WTC11 (cell line): ENCODE results near the gene TRPM4. TPM values are rescaled to one million over a fixed set of nuclear protein-coding genes. Genes with fewer than 3 reads are reported as not detected.
A peak's percentile ranks its signal among the peaks of the same experiment; 100 is the strongest.

ENCODE experiments used
- ATAC-seq: fragments of 200-7000 bp; cut with Tn5 transposase; 2 replicates; pipeline ENCODE4 v1.10.0; 2021; ENCODE audit warnings: mild to moderate bottlenecking, moderate library complexity
- CTCF ChIA-PET: fragments of 300-600 bp; sonication (Branson Sonifier 250); formaldehyde crosslinking; loops from one replicate; lab custom pipeline; 2021; ENCODE audit warnings: antibody characterized with exemption; lab: Charles Lee
- POLR2A ChIA-PET: fragments of 350-600 bp; sonication (Branson Sonifier 250); formaldehyde crosslinking; loops from one replicate; lab custom pipeline; 2021; ENCODE audit warnings: antibody characterized with exemption; lab: Charles Lee
- DNase-seq: peaks from one replicate; pipeline ENCODE4 v3.0.0; 2021; ENCODE audit warnings: low spot score
- H3K27ac Mint-ChIP-seq: 2 replicates; pipeline ENCODE4 v1.8.0; 2021; ENCODE audit warnings: mixed read lengths
- H3K27me3 Mint-ChIP-seq: 2 replicates; pipeline ENCODE4 v1.8.0; 2021; ENCODE audit warnings: low read depth, mild to moderate bottlenecking, moderate library complexity, mixed read lengths
- H3K36me3 Mint-ChIP-seq: 2 replicates; pipeline ENCODE4 v1.8.0; 2021; ENCODE audit warnings: mixed read lengths
- H3K4me1 Mint-ChIP-seq: 2 replicates; pipeline ENCODE4 v1.8.0; 2022; ENCODE audit warnings: mixed read lengths
- H3K4me3 Mint-ChIP-seq: 2 replicates; pipeline ENCODE4 v1.8.0; 2021; ENCODE audit warnings: mild to moderate bottlenecking, moderate library complexity, mixed read lengths
- H3K9me3 Mint-ChIP-seq: 2 replicates; pipeline ENCODE4 v1.8.0; 2021; ENCODE audit warnings: mixed read lengths
- FOXK1 ChIP-seq: sonication (generic); formaldehyde crosslinking; IDR thresholded peaks from 2 replicates; pipeline ENCODE4 v1.8.0; 2022; ENCODE audit warnings: mild to moderate bottlenecking, moderate library complexity, missing genetic modification reagents
- FOXP1 ChIP-seq: sonication (generic); formaldehyde crosslinking; IDR thresholded peaks from 2 replicates; pipeline ENCODE4 v1.8.0; 2022; ENCODE audit warnings: missing genetic modification reagents, mild to moderate bottlenecking, moderate library complexity, borderline replicate concordance
- GABPB1 ChIP-seq: sonication (generic); formaldehyde crosslinking; IDR thresholded peaks from 2 replicates; pipeline ENCODE4 v1.8.1; 2023; ENCODE audit warnings: mild to moderate bottlenecking, missing genetic modification reagents
- IRF2 ChIP-seq: sonication (generic); formaldehyde crosslinking; IDR thresholded peaks from 2 replicates; pipeline ENCODE4 v1.8.0; 2022; ENCODE audit warnings: low read depth, missing genetic modification reagents, borderline replicate concordance
- JAZF1 ChIP-seq: fragments of 250-450 bp; sonication (Bioruptor Pico); IDR thresholded peaks from 2 replicates; pipeline ENCODE4 v1.9.0; 2021; ENCODE audit warnings: moderate library complexity, mild to moderate bottlenecking, inconsistent platforms
- MXD4 ChIP-seq: fragments of 250-450 bp; sonication (Bioruptor Pico); IDR thresholded peaks from 2 replicates; pipeline ENCODE4 v1.8.0; 2021; ENCODE audit warnings: mild to moderate bottlenecking, moderate library complexity, borderline replicate concordance
- NR3C1 ChIP-seq: sonication (generic); formaldehyde crosslinking; conservative IDR thresholded peaks from 2 replicates; pipeline ENCODE4 v1.8.1; 2023; ENCODE audit warnings: low read depth, mild to moderate bottlenecking, missing genetic modification reagents
- RELA ChIP-seq: sonication (generic); formaldehyde crosslinking; IDR thresholded peaks from 2 replicates; pipeline ENCODE4 v1.8.1; 2022; ENCODE audit warnings: missing genetic modification reagents, mild to moderate bottlenecking, borderline replicate concordance
- RORB ChIP-seq: fragments of 250-450 bp; sonication (Bioruptor Pico); IDR thresholded peaks from 2 replicates; pipeline ENCODE4 v1.9.0; 2021; ENCODE audit warnings: mild to moderate bottlenecking
- SMAD3 ChIP-seq: sonication (generic); formaldehyde crosslinking; IDR thresholded peaks from 2 replicates; pipeline ENCODE4 v1.8.0; 2022; ENCODE audit warnings: missing genetic modification reagents, mild to moderate bottlenecking, borderline replicate concordance
- TEAD1 ChIP-seq: sonication (generic); formaldehyde crosslinking; IDR thresholded peaks from 2 replicates; pipeline ENCODE4 v1.8.0; 2022; ENCODE audit warnings: mild to moderate bottlenecking, missing genetic modification reagents
- TEAD4 ChIP-seq: sonication (generic); formaldehyde crosslinking; IDR thresholded peaks from 2 replicates; pipeline ENCODE4 v1.8.0; 2022; ENCODE audit warnings: mild to moderate bottlenecking, missing genetic modification reagents
- ZNF219 ChIP-seq: sonication (generic); formaldehyde crosslinking; IDR thresholded peaks from 2 replicates; pipeline ENCODE4 v1.8.0; 2023; ENCODE audit warnings: missing genetic modification reagents, mild to moderate bottlenecking, borderline replicate concordance
- ZNF263 ChIP-seq: sonication (generic); formaldehyde crosslinking; IDR thresholded peaks from 2 replicates; pipeline ENCODE4 v1.8.1; 2022; ENCODE audit warnings: low read depth, mild to moderate bottlenecking, moderate library complexity, missing genetic modification reagents
- ZNF416 ChIP-seq: fragments of 250-450 bp; sonication (Bioruptor Pico); IDR thresholded peaks from 2 replicates; pipeline ENCODE4 v1.9.0; 2021; ENCODE audit warnings: mild to moderate bottlenecking, inconsistent platforms
- ZNF423 ChIP-seq: fragments of 250-450 bp; sonication (Bioruptor Pico); IDR thresholded peaks from 2 replicates; pipeline ENCODE4 v2.1.2; 2022; ENCODE audit warnings: mild to moderate bottlenecking, moderate library complexity
- total RNA-seq: library from RNA; stranded (reverse); gene quantifications from 3 replicates; pipeline ENCODE4 v1.2.3, GENCODE V29; 2021
- TF ChIP-seq, protein P1 (sequence below): sonication (generic); formaldehyde crosslinking; IDR thresholded peaks from 2 replicates; pipeline ENCODE4 v1.8.0; 2022; ENCODE audit warnings: missing genetic modification reagents
- TF ChIP-seq, protein P2 (sequence below): sonication (generic); formaldehyde crosslinking; IDR thresholded peaks from 2 replicates; pipeline ENCODE4 v1.8.1; 2023; ENCODE audit warnings: mild to moderate bottlenecking, missing genetic modification reagents
- TF ChIP-seq, protein P3 (sequence below): sonication (generic); formaldehyde crosslinking; IDR thresholded peaks from 2 replicates; pipeline ENCODE4 v1.8.1; 2023; ENCODE audit warnings: mild to moderate bottlenecking, missing genetic modification reagents, moderate library complexity
- TF ChIP-seq, protein P4 (sequence below): fragments of 250-450 bp; sonication (Bioruptor Pico); IDR thresholded peaks from 2 replicates; pipeline ENCODE4 v2.1.2; 2022; ENCODE audit warnings: mild to moderate bottlenecking, moderate library complexity
- TF ChIP-seq, protein P5 (sequence below): fragments of 250-450 bp; sonication (Bioruptor Pico); IDR thresholded peaks from 2 replicates; pipeline ENCODE4 v1.9.0; 2021; ENCODE audit warnings: mild to moderate bottlenecking
- TF ChIP-seq, protein P6 (sequence below): sonication (generic); formaldehyde crosslinking; IDR thresholded peaks from 2 replicates; pipeline ENCODE4 v1.8.0; 2023; ENCODE audit warnings: missing genetic modification reagents

The TRPM4 gene
- total RNA-seq, 1 experiment from 2014 or later = 15.5 TPM

DNA sequence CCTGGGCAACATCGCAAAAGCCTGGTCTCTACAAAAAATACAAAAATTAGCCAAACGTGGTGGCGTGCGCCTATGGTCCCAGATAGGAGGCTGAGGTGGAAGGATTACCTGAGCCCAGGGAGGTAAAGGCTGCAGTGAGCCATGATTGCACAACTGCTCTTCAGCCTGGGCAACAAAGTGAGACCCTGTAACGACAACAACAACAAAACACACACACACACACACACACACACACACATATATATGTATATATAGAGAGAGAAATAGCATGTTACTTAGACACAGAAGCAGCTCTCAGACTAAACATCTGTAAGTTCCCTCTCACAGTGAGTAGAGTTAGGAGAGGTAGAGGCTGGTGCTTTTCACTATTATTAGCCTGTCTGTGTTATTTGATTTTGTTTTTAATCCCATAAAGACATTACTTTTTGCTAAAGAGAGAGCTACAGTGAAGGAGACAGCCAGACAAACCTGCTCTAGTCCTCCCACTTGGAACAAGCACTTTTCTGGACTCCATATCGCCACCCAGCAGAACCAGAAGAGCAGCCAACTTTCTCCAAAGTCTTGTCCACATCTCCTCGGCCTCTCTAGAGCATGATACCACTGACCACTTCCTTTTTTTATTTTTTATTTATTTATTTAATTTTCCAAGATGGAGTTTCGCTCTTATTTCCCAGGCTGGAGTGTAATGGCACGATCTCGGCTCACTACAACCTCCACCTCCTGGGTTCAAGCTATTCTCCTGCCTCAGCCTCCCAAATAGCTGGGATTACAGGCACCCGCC is 46.2 kb upstream of the TRPM4 start:
- ATAC-seq (no peak), DNase-seq (no peak)
- no peaks in the 10 kb centered on the region for H3K9me3 Mint-ChIP-seq
- no peak overlapping the region for H3K4me3 Mint-ChIP-seq
- H3K36me3 Mint-ChIP-seq = peaks cover 25% of the 10 kb centered on the region
- peaks cover 18% of the 10 kb centered on the region for H3K27me3 Mint-ChIP-seq
- H3K4me1 Mint-ChIP-seq = peaks cover 22% of the 10 kb centered on the region
- H3K27ac Mint-ChIP-seq = no peak overlapping the region
- ChIA-PET POLR2A (no interaction called here), CTCF (interaction anchor here (0.6 to 4.9 kb wide), 6 partner anchors 14 to 154 kb away, joined by 3 to 24 read pairs (median 4); no protein-coding TSS in a partner anchor)
- TF ChIP-seq FOXP1 (CRISPR knock-in tag) (no peak), SMAD3 (CRISPR knock-in tag) (no peak), IRF2 (CRISPR knock-in tag) (no peak), JAZF1 (CRISPR knock-in tag) (no peak), ZNF263 (CRISPR knock-in tag) (no peak), ZNF423 (CRISPR knock-in tag) (no peak), ZNF219 (CRISPR knock-in tag) (no peak)

DNA sequence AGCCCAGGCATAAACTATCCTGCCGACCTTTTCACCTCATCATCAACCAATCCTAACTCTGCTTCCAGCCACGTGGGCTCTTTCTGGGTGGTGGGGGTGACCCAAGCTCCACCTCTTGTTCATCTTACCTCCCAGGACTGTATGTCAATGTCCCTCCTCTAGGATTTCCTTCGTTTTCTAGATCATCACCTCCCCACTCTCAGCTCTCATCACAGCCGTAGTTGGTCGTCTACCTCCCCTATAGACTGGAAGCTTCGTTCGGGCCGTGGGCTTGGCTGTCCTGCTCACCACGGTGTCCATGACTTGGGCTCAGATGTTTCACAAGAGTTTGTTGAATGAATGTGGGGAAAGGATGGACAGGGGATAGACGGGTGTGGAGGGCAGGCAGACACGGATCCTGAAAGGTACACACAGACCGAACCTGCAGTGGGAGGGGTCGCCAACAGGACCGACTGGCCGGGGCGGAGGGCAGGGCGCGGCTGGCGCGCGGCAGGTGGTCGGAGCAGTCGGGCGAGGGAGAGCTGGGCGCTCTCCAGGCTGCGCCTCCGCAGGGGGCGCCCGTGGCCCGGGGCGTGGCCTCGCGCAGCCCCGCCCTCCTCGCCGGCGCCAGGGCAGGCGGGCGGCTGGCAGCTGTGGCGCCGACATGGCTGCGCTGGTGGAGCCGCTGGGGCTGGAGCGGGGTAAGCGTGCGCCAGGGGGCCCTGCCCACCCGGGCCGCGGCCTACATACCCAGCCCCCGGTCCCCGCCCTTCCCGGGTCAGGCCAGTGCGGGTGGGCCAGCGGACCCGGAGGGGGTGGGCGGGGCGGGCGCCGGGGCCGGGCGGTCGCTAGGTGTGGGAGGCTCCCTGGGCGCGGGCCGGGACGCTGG is 43.6 kb upstream of the TRPM4 start, which contains the start of gene LIN7B:
TSS of gene LIN7B (plus strand) at position 609 of the 868 bp plus-strand sequence. CDS start at position 644, 35 bp downstream.
- DNase-seq (peak; percentile 60), ATAC-seq (peak; percentile 57)
- CTCF ChIA-PET = interaction anchor here (0.5 to 2.7 kb wide), 34 partner anchors 8 to 944 kb away, joined by 3 to 65 read pairs (median 6); partner anchors contain the start of genes HRC and RUVBL2
- Mint-ChIP-seq H3K27ac (peak within 1 kb of the TSS; percentile 66), H3K4me1 (peaks cover 14% of the 10 kb centered on the region), H3K27me3 (peaks cover 23% of the 10 kb centered on the region), H3K9me3 (no peaks in the 10 kb centered on the region), H3K4me3 (peak within 1 kb of the TSS; percentile 79), H3K36me3 (peaks cover 4% of the 10 kb centered on the region; the same call in 1 of the 2 replicates)
- POLR2A ChIA-PET = interaction anchor here (0.6 to 1.6 kb wide), 8 partner anchors 8 to 402 kb away, joined by 3 to 5 read pairs (median 3); no protein-coding TSS in a partner anchor
- TF ChIP-seq ZNF263 (CRISPR knock-in tag) = no peak
- no peak for TF ChIP-seq ZNF416 (CRISPR knock-in tag)
- TF ChIP-seq, protein P1, sequence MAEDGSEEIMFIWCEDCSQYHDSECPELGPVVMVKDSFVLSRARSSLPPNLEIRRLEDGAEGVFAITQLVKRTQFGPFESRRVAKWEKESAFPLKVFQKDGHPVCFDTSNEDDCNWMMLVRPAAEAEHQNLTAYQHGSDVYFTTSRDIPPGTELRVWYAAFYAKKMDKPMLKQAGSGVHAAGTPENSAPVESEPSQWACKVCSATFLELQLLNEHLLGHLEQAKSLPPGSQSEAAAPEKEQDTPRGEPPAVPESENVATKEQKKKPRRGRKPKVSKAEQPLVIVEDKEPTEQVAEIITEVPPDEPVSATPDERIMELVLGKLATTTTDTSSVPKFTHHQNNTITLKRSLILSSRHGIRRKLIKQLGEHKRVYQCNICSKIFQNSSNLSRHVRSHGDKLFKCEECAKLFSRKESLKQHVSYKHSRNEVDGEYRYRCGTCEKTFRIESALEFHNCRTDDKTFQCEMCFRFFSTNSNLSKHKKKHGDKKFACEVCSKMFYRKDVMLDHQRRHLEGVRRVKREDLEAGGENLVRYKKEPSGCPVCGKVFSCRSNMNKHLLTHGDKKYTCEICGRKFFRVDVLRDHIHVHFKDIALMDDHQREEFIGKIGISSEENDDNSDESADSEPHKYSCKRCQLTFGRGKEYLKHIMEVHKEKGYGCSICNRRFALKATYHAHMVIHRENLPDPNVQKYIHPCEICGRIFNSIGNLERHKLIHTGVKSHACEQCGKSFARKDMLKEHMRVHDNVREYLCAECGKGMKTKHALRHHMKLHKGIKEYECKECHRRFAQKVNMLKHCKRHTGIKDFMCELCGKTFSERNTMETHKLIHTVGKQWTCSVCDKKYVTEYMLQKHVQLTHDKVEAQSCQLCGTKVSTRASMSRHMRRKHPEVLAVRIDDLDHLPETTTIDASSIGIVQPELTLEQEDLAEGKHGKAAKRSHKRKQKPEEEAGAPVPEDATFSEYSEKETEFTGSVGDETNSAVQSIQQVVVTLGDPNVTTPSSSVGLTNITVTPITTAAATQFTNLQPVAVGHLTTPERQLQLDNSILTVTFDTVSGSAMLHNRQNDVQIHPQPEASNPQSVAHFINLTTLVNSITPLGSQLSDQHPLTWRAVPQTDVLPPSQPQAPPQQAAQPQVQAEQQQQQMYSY = no peak
- no peak for TF ChIP-seq GABPB1 (CRISPR knock-in tag)
- no peak for TF ChIP-seq RORB (CRISPR knock-in tag)
- TF ChIP-seq, protein P2, sequence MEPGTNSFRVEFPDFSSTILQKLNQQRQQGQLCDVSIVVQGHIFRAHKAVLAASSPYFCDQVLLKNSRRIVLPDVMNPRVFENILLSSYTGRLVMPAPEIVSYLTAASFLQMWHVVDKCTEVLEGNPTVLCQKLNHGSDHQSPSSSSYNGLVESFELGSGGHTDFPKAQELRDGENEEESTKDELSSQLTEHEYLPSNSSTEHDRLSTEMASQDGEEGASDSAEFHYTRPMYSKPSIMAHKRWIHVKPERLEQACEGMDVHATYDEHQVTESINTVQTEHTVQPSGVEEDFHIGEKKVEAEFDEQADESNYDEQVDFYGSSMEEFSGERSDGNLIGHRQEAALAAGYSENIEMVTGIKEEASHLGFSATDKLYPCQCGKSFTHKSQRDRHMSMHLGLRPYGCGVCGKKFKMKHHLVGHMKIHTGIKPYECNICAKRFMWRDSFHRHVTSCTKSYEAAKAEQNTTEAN (CRISPR knock-in tag) = no peak
- TF ChIP-seq, protein P3, sequence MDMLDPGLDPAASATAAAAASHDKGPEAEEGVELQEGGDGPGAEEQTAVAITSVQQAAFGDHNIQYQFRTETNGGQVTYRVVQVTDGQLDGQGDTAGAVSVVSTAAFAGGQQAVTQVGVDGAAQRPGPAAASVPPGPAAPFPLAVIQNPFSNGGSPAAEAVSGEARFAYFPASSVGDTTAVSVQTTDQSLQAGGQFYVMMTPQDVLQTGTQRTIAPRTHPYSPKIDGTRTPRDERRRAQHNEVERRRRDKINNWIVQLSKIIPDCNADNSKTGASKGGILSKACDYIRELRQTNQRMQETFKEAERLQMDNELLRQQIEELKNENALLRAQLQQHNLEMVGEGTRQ (CRISPR knock-in tag) = peak; percentile 89
- TF ChIP-seq, protein P4, sequence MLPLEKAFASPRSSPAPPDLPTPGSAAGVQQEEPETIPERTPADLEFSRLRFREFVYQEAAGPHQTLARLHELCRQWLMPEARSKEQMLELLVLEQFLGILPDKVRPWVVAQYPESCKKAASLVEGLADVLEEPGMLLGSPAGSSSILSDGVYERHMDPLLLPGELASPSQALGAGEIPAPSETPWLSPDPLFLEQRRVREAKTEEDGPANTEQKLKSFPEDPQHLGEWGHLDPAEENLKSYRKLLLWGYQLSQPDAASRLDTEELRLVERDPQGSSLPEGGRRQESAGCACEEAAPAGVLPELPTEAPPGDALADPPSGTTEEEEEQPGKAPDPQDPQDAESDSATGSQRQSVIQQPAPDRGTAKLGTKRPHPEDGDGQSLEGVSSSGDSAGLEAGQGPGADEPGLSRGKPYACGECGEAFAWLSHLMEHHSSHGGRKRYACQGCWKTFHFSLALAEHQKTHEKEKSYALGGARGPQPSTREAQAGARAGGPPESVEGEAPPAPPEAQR (CRISPR knock-in tag) = no peak
- peak; percentile 31; the same call in 1 of the 2 replicates for TF ChIP-seq TEAD1
- no peak for TF ChIP-seq TEAD4 (CRISPR knock-in tag)
- no peak for TF ChIP-seq MXD4 (CRISPR knock-in tag)
- TF ChIP-seq NR3C1 (CRISPR knock-in tag) = no peak
- TF ChIP-seq FOXK1 (CRISPR knock-in tag) = no peak
- TF ChIP-seq, protein P5, sequence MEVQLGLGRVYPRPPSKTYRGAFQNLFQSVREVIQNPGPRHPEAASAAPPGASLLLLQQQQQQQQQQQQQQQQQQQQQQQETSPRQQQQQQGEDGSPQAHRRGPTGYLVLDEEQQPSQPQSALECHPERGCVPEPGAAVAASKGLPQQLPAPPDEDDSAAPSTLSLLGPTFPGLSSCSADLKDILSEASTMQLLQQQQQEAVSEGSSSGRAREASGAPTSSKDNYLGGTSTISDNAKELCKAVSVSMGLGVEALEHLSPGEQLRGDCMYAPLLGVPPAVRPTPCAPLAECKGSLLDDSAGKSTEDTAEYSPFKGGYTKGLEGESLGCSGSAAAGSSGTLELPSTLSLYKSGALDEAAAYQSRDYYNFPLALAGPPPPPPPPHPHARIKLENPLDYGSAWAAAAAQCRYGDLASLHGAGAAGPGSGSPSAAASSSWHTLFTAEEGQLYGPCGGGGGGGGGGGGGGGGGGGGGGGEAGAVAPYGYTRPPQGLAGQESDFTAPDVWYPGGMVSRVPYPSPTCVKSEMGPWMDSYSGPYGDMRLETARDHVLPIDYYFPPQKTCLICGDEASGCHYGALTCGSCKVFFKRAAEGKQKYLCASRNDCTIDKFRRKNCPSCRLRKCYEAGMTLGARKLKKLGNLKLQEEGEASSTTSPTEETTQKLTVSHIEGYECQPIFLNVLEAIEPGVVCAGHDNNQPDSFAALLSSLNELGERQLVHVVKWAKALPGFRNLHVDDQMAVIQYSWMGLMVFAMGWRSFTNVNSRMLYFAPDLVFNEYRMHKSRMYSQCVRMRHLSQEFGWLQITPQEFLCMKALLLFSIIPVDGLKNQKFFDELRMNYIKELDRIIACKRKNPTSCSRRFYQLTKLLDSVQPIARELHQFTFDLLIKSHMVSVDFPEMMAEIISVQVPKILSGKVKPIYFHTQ (CRISPR knock-in tag) = no peak
- TF ChIP-seq, protein P6, sequence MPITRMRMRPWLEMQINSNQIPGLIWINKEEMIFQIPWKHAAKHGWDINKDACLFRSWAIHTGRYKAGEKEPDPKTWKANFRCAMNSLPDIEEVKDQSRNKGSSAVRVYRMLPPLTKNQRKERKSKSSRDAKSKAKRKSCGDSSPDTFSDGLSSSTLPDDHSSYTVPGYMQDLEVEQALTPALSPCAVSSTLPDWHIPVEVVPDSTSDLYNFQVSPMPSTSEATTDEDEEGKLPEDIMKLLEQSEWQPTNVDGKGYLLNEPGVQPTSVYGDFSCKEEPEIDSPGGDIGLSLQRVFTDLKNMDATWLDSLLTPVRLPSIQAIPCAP (CRISPR knock-in tag) = no peak
- no peak for TF ChIP-seq RELA (CRISPR knock-in tag)
